ENCODE measurements around the gene MAP1S. TPM values are rescaled to one million over a fixed set of nuclear protein-coding genes. Genes with fewer than 3 reads are reported as not detected.

Gene MAP1S
- polyA plus RNA-seq, 1 of the 3 experiments (the other 2 are of a cell fraction) = 18.4 TPM

GRCh38 chr19:17751103-17751911 is 32.0 kb downstream of the MAP1S start, which contains the start of gene FCHO1:
TSS of gene FCHO1 (plus strand) at chr19:17751477. CDS start at chr19:17755165, 3,688 bp downstream.
- H3K9me2 ChIP-seq = no peaks in the 10 kb centered on the region
- H3K4me1 ChIP-seq (ENCODE audit: control insufficient read depth in 1 of 2, insufficient read depth in 2 of 2, low read depth in 1 of 2, low read length in 1 of 2) = peaks cover 9 to 18% of the 10 kb centered on the region in 2 experiments; a peak in 1 of 4 replicates
- ChIA-PET CTCF (interaction anchor here (1.1 kb wide), 1 partner anchor 13 kb away, joined by 3 read pairs; no protein-coding TSS in a partner anchor), POLR2A (no interaction called here)
- H2AFZ ChIP-seq (ENCODE audit: low read depth) = no peak within 1 kb of the TSS
- DNase-seq = no peak
- no peaks in the 10 kb centered on the region for H3K27me3 ChIP-seq (ENCODE audit: insufficient read depth)
- TF ChIP-seq NRF1 (IDR thresholded peaks at IDR 0.05; ENCODE audit: low read depth, low read length) = no peak
- TF ChIP-seq IRF3 (IDR thresholded peaks at IDR 0.05; ENCODE audit: low read depth, low read length) = no peak
- no peak for TF ChIP-seq GATA2 (CRISPR knock-in tag; IDR thresholded peaks at IDR 0.05)
- TF ChIP-seq USF1 (IDR thresholded peaks at IDR 0.05; ENCODE audit: borderline replicate concordance, low read depth) = no peak
- TF ChIP-seq RAD21 (IDR thresholded peaks at IDR 0.05; ENCODE audit: low read length) = no peak
- no peak for TF ChIP-seq NFIC (IDR thresholded peaks at IDR 0.05; ENCODE audit: borderline replicate concordance)
- TF ChIP-seq TAF1 (IDR thresholded peaks at IDR 0.05; ENCODE audit: borderline replicate concordance, low read depth, low read length) = no peak
- TF ChIP-seq PBX3 (IDR thresholded peaks at IDR 0.05) = no peak
- no peak for TF ChIP-seq MXI1 (IDR thresholded peaks at IDR 0.05; ENCODE audit: low read depth, low read length)
- no peak for TF ChIP-seq RXRA (IDR thresholded peaks at IDR 0.05; ENCODE audit: borderline replicate concordance, low read depth)
- no peak for TF ChIP-seq CTCF (IDR thresholded peaks at IDR 0.05)
- TF ChIP-seq YY1 (IDR thresholded peaks at IDR 0.05; ENCODE audit: low read depth) = no peak
- TF ChIP-seq POLR2AphosphoS5 (IDR thresholded peaks at IDR 0.05; ENCODE audit: low read depth, low read length) = no peak
- no peak within 1 kb of the TSS for H3K27ac ChIP-seq (ENCODE audit: low read depth in 2 of 2, low read length in 1 of 2)
- no peak within 1 kb of the TSS for H3K9ac ChIP-seq
- no peaks in the 10 kb centered on the region for H3K36me3 ChIP-seq (replicated peaks in 1 of 2; ENCODE audit: control insufficient read depth in 1 of 2, insufficient read depth in 2 of 2, low read length in 1 of 2)
- 88% methylated on average over 24 of the region's 28 CpGs for WGBS (ENCODE audit: low lambda C conversion rate)
- no peaks in the 10 kb centered on the region for H3K9me3 ChIP-seq
- no peak within 1 kb of the TSS for H3K4me3 ChIP-seq (ENCODE audit: low read depth in 2 of 2, low read length in 1 of 2)
- H4K20me1 ChIP-seq (ENCODE audit: insufficient read depth) = no peaks in the 10 kb centered on the region
- H3K4me2 ChIP-seq = no peak within 1 kb of the TSS
- peaks cover 5% of the 10 kb centered on the region for H3F3A ChIP-seq (replicated peaks; ENCODE audit: insufficient read depth)
- no peaks in the 10 kb centered on the region for H3K79me2 ChIP-seq (ENCODE audit: insufficient read depth)

All from SK-N-SH (cell line).